22Rv1 (cell line): Measurements from ENCODE around the gene PSG5.
"Not testable (repeated sequence)": the region's sequence is repeated elsewhere in the genome, so short reads cannot be mapped to it uniquely, and the experiment has no call there.

Experiments
- H3K27ac ChIP-seq: fragments of 450-650 bp; 2 replicates; pipeline ENCODE4 v1.5.1; 2017
- ZFX ChIP-seq: fragments of 450-650 bp; IDR thresholded peaks from 2 replicates; pipeline ENCODE4 v1.6.1; 2017; ENCODE audit warnings: antibody characterized with exemption, borderline replicate concordance
- TF ChIP-seq, protein P1 (sequence below): fragments of 450-650 bp; IDR thresholded peaks from 2 replicates; pipeline ENCODE4 v1.5.1; 2017; ENCODE audit warnings: mild to moderate bottlenecking

Gene PSG5

DNA sequence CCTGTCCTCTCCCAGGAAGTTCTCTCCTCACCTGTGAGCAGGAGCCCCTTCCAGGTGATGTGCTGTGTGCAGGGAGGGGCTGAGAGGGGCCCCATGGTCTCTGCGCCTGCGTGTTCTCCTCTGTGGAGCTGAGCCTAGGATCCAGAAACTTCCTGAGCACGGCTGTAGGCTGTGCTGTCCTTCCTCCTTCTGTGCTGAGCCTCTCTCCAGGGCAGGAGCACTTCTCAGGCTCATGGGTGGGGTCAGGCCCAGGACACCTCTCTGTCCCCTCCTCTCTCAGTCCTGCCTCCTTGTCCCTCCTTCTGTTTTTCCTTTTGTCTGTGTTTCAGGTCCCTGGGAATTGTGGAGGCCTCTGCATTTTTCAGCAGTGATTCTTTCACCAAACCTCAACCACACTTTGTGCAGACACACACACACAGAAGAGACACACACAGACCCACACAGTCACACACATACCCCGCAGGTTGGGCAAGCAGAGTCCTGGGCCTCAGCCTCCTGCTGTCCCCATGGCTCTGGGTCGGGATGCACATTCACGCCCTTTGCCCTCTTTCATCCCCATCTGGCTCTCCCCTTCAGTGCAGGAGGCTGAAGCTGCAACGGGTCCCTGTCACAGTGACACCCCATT, at the start of gene PSG5:
Gene PSG5, minus strand, starts transcription at position 226 of the 625 bp plus-strand sequence. Its CDS starts 131 bp downstream, at position 95.
- not testable (repeated sequence) for H3K27ac ChIP-seq

DNA sequence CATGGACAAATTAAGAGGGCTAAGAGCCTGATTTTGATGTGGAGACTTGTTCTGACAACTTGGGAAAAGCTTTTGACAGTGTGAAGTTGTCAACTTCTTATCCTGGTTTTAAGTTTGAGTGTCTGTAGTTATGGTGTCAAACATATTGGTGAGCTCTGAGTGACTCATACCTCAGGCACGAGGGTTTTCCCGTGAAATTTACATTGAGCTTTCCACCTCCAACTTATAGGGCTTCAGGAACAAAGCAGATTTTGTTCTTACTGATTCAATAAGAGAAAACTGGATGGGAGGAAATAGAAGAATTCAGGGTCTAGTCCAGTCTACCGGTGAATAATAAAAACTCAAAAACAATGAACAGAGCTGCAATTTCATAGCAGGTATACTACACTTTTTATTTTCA, 49.4 kb upstream of the PSG5 start:
- H3K27ac ChIP-seq: not testable (repeated sequence)

DNA sequence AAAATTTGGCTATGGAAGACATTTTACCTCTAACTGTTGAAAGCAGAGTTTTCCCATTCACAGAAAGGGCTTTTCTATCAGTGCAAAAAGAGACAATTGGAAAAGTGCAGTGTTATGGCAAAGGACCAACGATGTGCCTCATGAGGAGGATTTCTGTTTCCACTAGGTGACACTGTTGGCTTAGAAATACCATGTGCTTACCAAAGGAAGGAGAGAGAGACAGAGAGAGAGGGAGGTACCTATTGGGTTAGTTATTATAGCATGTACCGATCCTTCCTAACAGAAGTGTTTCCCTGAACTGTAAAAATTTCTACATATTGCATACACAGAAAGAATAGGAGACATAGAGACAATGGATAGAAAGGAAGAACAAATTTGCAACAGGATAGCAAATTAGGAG, 43.0 kb upstream of the PSG5 start:
- no peak overlapping the region for H3K27ac ChIP-seq
- TF ChIP-seq, protein P1, sequence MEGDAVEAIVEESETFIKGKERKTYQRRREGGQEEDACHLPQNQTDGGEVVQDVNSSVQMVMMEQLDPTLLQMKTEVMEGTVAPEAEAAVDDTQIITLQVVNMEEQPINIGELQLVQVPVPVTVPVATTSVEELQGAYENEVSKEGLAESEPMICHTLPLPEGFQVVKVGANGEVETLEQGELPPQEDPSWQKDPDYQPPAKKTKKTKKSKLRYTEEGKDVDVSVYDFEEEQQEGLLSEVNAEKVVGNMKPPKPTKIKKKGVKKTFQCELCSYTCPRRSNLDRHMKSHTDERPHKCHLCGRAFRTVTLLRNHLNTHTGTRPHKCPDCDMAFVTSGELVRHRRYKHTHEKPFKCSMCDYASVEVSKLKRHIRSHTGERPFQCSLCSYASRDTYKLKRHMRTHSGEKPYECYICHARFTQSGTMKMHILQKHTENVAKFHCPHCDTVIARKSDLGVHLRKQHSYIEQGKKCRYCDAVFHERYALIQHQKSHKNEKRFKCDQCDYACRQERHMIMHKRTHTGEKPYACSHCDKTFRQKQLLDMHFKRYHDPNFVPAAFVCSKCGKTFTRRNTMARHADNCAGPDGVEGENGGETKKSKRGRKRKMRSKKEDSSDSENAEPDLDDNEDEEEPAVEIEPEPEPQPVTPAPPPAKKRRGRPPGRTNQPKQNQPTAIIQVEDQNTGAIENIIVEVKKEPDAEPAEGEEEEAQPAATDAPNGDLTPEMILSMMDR: no peak
- TF ChIP-seq ZFX: no peak

DNA sequence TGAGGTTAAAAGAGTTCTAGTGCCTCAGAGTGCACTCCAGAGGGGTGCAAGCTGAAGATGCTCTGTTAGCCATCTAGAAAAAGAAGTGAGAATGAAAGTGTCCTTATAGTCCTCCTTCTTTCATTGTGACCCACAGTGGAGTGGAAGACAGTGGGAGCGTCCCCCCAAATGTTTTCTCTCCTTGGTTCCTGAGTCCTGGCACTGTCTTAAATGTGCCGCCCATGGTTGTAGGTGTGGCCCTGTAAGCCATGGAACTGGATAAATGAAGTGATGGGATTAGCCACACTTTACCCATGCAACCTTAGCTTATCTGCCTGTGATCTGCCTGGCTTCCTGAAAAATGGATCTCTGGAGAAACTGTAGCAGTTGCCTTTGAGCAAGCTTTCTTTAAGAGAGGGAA, 42.4 kb upstream of the PSG5 start:
- not testable (repeated sequence) for H3K27ac ChIP-seq

DNA sequence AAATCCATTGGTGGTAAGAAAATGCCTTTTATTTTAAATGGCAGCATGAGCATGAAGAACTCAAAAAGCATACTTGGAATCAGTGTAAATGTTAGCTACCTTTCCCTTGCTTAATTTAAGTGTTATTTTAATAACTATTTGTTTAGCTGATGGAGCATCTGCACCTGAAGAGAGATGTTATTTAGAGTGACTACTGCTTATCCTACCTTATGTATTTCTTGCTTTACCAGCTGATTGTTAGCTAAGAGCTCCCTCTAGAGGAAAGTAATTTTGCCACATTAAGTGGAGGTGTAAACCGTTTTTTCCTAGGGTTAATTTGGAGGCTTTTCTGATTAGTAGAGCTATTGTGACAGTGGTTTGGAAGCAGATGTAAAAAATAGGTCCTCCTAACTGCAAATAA, 40.6 kb upstream of the PSG5 start:
- H3K27ac ChIP-seq: not testable (repeated sequence)

DNA sequence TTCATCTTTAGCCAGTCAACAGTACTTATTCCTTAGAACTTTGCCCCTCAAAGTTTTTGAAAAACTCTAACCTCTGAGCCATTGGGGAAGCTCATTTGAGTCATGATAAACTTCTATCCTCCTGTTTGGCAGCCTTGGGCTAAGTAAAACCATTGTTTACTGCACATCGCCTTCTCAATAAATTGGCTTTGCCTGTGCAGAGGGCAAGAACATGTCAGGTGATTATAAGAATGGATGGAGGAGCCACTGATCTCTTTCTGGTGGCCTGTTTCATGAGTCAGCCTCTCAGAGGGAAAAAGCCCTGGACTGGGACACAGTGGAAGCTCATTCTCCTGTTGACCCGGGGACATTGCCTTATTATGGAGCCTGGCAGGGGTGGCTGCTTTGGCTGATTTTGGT, 38.5 kb upstream of the PSG5 start:
- no peak for TF ChIP-seq ZFX
- TF ChIP-seq, protein P1: no peak
- H3K27ac ChIP-seq: no peak overlapping the region

DNA sequence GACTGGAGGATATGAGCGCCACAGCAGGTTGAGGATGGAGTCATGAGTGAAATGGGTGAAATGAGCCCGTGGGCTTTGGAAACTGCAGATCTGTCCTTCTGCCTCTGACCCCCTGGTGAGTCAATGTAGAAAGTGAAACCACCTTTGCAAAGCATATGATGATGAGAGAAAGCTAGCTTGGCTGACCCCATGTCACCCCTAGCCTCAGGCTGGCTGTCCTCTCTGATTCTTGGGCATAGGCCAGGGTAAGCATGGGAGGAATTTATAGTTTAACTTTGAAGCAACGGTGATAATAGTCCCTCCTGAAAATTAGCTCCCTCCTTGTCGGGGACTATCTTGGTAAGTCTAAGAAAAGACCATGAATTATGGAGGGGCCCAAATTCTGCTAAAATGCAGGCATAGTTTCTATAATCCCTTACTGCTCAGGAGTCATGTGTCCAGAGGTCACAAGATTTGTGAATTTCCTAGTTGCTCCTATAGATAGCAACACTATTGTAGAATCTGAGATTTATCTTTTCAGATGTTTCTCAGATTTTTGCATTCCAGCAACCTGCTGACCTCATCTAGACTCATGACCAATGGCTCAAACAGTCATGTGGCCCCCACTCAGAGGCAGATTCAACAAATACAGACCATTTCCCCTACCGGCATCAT, 38.0 kb upstream of the PSG5 start:
- H3K27ac ChIP-seq: not testable (repeated sequence)

DNA sequence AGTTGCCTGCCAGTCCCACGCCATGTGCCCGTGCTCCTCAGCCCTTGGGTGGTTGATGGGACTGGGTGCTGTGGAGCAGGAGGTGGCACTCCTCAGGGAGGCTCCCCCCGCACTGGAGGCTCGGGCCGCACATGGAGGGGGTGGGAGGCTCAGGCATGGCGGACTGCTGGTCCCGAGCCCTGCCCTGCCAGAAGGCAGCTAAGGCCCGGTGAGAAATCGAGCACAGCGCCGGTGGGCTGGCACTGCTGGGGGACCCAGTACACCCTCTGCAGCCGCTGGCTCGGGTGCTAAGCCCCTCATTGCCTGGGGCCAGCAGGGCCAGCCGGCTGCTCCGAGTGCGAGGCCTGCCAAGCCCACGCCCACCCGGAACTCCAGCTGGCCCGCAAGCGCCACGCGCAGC, 35.6 kb upstream of the PSG5 start:
- H3K27ac ChIP-seq: not testable (repeated sequence)

DNA sequence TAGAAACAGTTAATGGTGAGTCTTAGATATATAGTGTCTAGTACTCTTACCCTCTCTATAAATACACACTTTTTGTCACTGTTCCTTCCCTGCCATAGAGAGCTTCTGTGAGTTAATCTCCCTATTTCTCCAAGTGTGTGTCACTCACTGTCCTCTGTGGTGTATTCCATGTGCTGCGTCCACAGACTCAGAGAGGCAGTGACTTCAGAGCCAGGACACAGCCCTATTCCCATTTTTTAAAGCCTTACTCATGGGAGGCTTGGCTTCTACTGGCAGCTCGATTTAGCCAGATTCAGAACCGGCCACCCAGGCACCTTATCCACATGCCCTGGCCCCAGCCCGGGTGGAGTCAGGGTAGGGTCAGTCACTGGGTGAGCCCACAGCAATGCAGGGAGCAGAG, 32.8 kb upstream of the PSG5 start:
- not testable (repeated sequence) for H3K27ac ChIP-seq

DNA sequence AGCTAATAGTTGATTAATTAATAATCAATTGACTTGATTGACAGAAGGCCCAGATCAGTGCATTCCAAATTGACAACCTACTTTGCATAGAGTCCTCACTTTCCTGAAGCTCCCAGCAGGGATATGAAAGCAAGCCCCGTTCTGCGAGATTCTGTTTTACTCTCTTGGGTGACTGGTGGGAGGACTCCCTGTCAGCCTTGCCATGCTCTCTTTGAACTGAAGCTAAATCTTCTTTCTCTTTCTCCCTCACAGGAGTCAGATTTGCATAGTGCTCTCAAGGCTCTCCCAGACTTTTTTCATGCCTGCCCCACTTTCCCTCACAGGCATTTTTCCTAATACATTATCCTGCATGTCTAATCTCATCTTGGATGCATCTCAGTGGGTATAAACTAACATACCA, 29.5 kb upstream of the PSG5 start:
- not testable (repeated sequence) for H3K27ac ChIP-seq

DNA sequence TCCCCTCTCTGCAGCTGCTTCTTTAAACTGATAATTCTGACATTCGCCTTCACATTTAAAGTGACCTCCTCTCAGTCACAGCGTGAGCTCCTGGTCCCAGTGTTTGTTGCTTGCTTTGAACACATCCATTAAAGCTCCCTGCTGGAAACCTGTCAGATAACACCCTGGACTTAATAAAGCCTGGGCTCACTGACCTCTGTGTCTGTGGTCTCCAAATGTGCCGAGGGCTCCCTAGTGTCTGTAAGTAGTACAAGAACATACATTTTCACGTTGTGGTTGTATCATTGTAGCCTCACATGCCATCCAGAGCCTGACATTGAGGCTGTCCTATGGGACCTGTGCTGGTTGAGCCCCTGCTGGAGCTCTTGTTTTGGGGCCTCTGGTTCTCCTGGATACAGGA, 21.7 kb upstream of the PSG5 start:
- TF ChIP-seq, protein P1: no peak
- no peak overlapping the region for H3K27ac ChIP-seq

DNA sequence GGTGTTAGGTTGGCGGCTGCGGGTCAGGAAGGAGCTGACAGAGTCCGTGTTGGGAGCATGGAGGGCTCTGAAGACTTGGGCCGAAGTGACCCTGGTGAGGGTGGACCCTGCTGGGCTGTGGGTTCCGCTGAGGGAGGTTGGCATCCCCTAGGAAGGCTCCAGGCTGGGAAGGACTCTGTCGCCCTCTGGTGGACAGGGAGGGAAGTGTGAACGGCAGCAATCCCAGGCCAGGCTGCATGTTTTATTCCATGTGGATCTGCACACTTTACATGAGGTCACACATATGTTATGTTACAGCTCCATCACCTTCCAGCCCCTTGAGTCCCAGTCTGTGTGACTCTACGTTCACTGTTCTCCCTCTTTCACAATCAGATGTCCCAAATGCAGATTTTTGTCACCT, 20.8 kb upstream of the PSG5 start:
- not testable (repeated sequence) for H3K27ac ChIP-seq

DNA sequence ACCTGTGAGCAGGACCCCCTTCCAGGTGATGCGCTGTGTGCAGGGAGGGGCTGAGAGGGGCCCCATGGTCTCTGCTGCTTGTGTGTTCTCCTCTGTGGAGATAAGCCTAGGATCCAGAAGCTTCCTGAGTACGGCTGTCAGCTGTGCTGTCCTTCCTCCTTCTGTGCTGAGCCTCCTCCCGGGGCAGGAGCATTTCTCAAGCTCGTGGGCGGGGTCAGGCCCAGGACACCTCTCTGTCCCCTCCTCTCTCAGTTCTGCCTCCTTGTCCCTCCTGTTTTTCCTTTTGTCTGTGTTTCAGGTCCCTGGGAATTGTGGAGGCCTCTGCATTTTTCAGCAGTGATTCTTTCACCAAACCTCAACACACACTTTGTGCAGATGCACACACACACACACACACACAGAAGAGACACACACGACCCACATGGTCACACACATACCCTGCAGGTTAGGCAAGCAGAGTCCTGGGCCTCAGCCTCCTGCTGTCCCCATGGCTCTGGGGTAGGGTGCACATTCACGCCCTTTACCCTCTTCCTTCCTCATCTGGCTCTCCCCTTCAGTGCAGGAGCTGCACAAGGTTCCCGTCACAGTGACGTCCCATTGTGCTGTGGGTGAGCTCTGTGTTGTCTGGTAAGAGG, 19.3 kb upstream of the PSG5 start, which contains the start of gene PSG4:
Gene PSG4, minus strand, starts transcription at position 168 of the 635 bp plus-strand sequence. Its CDS starts 102 bp downstream, at position 66.
- not testable (repeated sequence) for H3K27ac ChIP-seq

DNA sequence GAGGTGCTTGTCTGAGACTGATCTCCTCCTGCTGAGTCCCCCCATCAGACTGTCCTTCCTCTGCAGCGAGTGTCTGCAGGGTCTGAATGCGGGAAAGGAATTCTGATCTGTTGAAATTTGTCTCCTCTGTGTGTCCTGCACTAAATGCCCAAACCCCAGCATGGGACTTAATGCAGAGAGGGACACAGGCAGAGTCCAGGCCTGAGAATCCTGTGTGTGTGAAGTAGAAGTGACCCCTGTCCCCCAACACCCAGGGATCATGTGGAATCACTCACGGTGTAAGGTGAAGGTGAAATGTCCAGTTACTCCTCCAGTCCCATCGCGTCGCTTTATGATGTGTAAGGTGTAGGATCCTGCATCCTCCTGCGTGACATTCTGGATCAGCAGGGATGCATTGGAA, 17.3 kb upstream of the PSG5 start:
- H3K27ac ChIP-seq: not testable (repeated sequence)

DNA sequence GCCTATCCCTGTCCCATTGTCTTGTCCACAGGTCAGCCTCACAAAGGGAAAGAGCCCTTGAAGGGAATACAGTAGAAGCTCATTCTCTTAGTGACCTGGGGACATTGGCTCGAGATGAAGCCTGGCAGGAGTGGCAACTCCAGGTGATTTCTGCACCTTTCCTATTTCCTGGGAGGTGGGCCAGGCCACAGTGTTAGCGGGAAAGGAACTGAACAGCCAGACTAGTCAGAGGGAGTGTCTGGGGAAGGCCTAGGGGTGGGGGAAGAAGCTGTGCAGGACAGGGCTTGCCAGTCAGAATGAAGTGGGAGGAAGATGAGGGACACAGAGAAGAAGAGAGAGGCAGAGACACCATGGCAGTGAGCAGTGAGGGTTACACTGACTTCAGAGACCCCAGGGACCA, 15.6 kb upstream of the PSG5 start:
- H3K27ac ChIP-seq: not testable (repeated sequence)

DNA sequence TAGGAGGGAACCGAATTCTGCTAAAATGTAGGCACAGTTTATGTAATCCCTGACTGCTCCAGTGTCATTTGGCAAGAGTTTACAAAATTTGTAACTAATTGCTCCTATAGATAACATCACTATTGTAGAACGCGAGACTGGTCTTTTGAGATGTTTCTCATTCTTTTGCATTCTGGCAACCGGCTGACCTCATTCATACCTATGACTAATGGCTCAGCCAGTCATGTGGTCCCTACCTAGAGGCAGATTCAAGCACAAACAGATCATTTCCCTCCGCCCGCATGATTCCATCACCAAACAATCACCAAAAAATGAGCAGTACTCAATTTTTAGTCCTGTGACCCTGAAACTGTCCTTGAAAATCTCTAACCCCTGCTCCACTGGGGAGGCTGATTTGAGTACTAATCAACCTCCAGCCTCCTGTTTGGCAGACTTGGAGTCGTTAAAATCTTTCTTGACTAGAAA, 15.0 kb upstream of the PSG5 start:
- H3K27ac ChIP-seq: not testable (repeated sequence)

DNA sequence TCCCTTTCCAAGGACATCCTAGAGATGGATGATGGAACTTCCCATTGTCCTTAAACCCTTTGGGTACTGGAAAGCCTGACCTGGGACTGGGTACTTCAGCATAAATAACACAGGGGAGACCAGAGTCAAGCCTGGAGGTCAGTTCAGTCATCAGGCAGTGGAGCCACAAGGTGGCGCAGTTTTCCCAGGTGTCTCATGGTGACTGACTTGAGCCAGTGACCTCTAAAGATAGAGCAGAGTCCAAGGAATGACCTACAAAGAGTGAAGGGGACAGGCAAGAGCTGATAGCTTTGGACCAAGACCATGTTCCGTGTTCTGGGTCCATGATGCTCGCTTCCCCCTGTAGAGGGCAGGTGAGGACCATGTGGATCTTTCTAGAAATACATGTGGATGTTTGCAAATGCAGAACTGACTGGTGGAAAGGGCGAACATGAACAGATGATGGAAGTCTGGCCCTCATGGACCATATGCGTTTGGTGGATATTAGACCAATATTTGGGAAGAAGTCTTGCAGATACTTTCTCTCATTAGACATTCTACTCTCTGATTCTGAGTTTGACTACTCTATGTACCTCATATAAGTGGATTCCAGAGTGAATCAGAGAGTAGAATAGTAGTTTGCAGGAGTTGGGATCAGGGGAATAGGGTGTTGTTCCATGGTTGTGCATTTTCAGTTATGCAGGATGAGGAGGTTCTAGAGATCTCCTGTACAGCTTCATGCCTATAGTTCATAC, 12.5 kb upstream of the PSG5 start:
- H3K27ac ChIP-seq: not testable (repeated sequence)
